KBM-7 (cell line): ENCODE results near the gene APH1B.
A peak's percentile ranks its signal among the peaks of the same experiment; 100 is the strongest.
"Not testable (repeated sequence)": the region's sequence is repeated elsewhere in the genome, so short reads cannot be mapped to it uniquely, and the experiment has no call there.

ENCODE experiments used
- DNase-seq: peaks from one replicate; pipeline ENCODE4 v3.0.0-alpha.2; 2015
- in situ Hi-C: fragments of 300-500 bp; cut with MboI; formaldehyde crosslinking; loops from 2 replicates; pipeline ENCODE4 v1.14.3; 2020; ENCODE audit warnings: low sequenced_read_pairs, low pct_unique_long_range_greater_than_20kb, mixed read lengths

APH1B gene

DNA sequence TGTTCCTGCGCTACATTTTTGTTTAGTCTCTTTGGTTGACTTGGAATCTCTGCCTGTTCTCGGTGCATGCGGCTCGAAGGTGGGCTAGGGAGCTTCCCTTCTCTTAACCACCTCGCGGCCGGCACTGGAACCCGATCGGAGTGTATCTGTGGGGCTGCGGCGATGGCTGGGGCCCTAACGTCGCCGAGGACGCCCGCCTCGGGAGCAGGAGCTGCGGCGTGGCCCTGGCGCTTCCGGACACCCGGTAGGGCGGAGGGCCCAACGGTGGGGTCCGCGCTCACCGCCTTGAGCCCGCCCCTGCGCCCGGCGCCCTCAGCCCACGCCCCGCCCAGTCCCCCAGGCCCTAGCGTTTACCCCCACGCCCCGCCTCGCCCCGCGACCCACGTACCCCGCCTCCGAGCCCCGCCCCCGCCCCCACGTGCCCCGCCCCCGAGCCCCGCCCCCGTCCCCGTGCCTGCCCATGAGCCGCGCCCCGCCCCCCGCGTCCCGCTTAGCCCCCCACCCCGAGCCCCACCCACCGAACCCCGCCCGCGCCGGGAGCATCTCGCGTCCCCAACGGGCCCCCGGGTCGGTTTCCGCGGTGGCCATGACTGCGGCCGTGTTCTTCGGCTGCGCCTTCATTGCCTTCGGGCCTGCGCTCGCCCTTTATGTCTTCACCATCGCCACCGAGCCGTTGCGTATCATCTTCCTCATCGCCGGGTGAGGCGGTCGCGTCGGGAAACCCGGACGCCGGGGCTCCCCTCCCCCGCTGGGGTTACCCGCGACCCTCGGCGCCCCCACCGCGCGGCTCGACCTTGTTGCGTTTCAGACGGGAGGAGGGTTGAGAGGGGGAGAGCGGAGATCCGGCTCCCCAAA lies at the start of gene APH1B:
Gene APH1B, plus strand, starts transcription at position 568 of the 855 bp plus-strand sequence. Its CDS starts 19 bp downstream, at position 587.
- DNase-seq: peak; percentile 88
- in situ Hi-C loops: no loop called here

DNA sequence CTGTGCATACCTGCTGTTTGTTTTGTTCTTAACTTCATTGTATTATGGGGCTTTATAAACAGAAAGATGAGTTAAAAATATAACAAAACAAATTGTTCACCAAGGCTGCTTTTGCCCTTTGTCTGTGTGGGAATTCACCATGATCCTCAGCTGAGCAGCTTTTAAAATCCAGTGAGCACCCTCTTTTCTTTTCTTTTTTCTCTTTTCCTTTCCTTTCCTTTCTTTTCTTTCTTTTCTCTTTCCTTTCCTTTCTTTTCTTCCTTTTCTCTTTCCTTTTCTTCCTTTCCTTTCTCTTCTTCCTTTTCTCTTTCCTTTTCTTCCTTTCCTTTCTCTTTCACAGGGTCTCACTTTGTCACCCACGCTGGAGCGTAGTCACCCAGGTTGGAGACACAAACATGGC lies 49.7 kb upstream of the APH1B start:
- DNase-seq: no peak
- in situ Hi-C loops: no loop called here

DNA sequence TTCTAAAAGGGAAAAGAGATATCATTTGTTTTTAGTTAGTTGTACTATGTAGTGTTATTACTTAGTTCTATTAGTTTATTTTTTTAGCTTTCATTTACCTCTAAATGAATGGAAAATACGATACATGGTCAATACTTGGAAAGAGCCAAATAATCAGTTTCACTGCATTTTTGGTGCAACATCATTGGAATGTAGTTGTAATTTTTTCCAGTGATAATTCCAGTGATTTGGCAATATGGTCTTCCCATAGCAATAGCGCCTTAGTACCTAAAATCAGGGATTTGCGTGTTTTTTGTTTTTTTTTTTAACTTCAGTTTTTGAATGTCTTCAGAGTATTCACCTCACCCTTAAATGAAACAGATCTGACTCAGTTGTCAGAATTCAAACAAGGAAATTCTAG lies 46.2 kb upstream of the APH1B start:
- in situ Hi-C loops: no loop called here

DNA sequence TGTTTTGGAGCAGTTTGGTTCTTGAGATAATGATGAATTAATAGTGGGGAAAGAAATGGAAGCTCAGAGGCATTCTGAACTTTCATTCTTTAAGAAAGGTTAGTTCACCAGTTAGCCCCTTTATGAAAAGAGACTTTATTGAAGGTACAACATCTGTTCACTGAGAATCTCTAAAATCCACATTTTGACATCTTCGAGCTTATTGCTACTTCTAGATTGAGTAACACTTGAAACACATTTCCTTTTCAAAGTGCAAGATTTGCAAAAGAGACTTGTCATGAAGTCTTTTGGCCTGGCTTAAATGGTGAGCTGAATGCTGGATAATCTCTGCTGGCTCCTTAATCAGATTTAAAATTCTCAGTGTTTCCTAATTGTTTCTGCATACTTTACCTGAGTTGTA lies 45.7 kb upstream of the APH1B start:
- in situ Hi-C loops: no loop called here
- DNase-seq: no peak

More for the DNA sequence above, 46.2 kb upstream of the APH1B start:
- no peak for DNase-seq

DNA sequence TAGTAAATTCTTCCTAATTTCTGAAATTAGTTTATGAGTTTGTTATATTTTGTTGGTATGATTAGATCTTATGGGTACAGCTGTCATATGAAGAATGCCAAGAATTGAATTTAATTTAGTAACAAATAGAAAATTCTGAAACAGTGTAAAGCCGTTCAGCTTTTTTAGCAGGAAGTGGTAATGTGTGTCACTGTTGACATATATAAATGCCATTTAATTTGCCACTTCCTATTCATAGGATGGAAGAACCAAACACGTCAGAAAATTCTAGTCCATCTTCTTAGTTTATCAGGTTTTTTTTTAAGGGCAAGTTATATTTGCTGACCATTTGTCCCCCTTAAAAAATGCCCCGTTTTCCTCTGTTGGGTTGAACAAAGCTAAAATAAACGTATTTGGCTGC lies 45.0 kb upstream of the APH1B start:
- in situ Hi-C loops: no loop called here
- peak; percentile 37 for DNase-seq

DNA sequence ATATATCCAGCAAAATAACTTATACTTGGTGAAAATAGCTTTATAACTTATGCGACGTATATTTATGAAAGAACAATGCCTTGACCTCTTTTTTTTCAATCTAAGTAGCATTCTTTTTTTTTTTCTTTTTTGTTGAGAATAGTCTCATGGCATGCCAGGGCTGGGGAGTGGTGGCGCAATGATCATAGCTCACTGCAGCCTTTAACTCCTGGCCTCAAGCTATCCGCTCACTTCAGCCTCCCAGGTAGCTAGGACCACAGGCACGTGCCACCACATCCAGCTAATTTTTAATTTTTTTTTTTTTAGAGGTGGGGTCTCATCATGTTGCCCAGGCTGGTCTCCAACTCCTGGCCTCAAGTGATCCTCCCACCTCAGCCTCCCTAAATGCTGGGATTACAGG lies 44.5 kb upstream of the APH1B start:
- in situ Hi-C loops: no loop called here
- no peak for DNase-seq

DNA sequence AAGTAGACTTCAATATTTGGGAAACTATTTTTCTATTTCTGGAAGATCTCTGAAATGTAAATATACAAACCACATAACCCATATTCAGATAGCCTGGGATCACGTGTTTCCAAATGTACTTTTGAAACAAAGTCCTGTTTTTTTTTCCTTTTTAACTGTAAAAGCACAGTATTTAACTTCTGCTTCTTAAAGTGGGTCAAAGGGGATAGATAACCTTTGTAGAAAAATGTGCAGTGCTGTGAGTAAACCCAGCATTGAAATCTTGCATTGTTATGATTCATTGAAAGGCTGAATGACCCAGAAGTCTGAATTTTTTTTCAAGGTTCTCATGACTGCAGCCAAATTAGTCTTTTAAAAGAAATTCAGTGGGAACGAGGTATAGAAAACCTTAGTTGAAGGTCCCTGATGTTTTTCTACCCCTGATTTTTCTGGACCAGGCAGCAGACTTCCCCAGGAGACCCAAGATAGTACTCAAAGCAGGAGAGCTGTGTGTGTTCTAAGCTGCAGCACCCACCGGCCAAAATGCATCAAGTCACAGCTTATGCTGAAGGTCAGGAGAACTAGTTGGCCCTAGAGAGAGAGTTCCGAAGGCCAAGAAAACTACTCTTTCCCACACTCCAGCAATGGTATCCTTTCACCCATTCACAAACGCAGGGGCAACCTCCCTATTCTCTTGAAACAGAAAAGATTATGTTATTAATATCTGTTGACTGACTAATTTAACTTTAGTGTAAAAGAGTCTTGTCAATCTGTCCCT lies 43.6 kb upstream of the APH1B start:
- in situ Hi-C loops: no loop called here
- no peak for DNase-seq

DNA sequence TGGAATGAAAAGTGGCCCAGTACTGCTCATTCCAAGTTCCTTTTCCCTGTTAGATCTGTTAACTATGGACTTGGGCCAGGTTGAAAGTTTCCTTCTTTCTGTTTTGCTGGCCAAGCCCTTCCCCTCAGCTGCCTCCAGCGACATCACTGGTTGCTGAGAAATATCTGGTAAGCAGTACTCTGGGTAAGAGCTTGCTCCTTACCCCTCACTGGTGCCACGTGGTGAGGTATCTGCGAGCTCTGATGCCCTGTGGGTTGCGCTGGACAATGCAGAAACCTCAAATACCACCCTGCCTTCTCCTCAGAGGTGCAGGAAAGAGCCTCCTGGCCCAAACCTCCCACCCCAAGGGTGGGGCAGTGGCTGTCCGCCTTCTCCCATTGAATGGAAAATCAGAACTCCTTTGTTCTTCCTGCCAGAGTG lies 42.9 kb upstream of the APH1B start:
- DNase-seq: no peak
- in situ Hi-C loops: no loop called here

DNA sequence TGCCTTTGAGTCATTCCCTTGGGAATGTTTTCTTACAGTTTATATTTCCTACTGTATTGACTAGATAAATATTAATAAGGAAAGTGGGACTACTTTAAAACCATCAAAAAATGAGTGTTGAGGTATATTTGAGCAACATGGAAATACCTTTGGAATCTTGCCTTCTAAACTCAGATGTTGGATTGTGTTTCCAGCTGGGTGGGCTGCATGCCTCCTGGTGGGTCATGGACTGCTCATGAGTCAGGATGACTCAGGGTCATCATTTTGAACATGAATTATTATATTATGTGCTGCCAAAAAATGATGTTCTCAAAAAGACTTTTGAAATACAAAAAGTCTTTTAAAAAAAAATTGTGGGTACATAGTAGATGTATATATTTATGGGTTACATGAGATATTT lies 41.1 kb upstream of the APH1B start:
- in situ Hi-C loops: no loop called here
- no peak for DNase-seq

DNA sequence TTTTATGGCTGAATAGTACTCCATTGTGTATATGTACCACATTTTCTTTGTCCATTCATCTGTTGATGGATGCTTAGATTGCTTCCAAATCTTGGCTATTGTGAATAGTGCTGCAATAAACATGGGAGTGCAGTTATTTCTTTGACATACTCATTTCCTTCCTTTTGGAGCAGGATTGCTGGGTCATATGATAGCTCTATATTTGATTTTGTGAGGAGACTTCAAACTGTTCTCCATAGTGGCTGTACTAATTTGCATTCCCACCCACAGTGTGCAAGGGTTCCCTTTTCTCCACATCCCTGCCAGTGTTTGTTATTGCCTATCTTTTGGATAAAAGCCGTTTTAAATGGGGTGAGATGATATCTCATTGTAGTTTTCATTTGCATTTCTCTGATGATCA lies 40.3 kb upstream of the APH1B start:
- in situ Hi-C loops, DNase-seq: not testable (repeated sequence)

DNA sequence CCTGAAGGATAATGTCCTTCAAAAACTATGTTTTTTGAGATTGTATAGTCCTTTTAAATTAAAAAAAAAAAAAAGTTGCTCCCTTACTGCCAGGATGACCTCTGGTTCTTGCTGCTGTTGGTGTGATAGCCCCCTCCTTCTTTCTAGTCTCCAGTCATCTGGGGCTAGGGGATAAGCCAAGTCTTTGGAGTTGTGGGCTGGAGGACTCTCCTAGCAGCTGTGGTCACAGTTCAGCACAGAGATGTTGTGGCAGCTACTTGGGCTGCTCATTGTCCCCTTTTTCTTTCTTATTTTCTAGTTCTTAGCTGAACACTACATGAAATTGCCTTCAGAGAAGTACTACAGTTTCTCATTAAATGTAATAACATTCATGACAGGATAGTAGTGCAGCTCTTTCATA lies 39.2 kb upstream of the APH1B start:
- in situ Hi-C loops: no loop called here

DNA sequence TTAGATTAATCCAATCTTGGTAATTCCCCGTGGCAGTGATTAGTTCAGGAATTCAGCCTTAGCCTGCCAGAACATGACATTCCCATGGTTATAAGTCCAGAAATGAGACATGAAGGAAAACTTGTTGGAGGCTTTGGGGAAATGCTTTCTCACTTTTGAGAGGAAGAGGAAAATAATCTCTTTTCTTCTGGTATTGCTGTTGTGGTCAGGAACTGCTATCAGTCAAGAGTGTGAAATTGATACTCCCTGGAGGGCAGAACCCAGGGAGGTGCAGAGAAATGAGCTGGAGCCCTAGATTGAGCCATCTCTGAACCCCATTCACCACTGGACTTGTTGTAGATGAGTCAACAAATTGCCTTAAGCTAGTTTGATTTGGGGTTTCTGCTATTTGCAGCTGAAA lies 38.6 kb upstream of the APH1B start:
- peak; percentile 30 for DNase-seq
- in situ Hi-C loops: no loop called here

More for the DNA sequence above, 39.2 kb upstream of the APH1B start:
- DNase-seq: no peak

DNA sequence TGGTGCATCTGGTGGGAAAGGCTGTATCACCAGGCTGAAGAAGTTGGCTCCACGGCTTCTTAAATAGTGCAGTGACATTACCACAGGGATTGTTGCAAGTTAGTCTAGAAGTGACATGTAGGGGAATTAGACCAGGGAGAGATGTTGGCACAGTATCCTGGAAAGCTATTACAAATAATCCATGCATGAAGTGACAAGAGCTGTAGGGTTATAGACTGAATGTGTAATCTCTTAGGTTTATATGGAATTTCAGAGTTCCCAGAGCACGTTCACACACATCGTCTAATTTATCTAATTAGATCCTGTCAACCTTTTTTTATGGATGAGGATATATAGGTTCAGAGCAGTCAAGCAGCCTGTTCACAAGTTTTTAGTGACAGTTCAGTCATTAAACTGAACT lies 37.3 kb upstream of the APH1B start:
- in situ Hi-C loops: no loop called here
- no peak for DNase-seq

DNA sequence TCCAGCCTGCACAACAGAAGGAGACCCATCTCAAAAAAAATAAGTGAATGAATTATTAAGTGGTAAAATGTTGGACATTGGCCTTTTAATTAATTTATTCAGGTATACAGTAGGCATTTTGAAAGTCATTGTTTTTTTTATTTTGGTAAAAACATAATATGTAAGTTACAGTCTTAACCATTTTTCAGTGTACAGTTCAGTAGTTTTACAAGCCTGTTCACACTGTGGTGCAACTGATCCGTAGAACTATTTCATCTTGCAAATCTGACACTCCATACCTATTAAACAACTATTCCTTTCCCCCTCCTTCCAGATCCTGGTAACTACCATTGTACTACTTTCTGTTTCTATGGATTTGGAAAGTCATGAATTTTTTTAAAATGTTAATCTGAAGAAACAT lies 36.1 kb upstream of the APH1B start:
- in situ Hi-C loops: no loop called here
- DNase-seq: no peak

DNA sequence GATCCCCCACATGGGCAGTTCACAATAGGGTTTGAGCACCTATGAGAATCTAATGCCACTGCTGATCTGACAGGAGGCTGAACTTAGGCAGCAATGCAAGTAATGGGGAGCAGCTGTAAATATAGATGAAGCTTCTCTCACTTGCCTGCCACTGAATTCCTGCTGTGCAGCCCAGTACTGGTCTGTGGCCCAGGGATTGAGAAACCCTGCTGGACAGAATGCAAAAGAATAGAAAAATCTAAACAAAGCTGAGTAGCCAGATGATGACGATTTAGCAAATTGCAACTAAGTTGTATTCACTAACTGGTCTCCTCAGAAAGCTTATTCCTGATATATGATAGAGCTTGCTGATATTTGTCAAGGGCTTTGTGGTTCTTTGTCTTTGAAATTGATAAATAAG lies 34.3 kb upstream of the APH1B start:
- no peak for DNase-seq
- in situ Hi-C loops: no loop called here

DNA sequence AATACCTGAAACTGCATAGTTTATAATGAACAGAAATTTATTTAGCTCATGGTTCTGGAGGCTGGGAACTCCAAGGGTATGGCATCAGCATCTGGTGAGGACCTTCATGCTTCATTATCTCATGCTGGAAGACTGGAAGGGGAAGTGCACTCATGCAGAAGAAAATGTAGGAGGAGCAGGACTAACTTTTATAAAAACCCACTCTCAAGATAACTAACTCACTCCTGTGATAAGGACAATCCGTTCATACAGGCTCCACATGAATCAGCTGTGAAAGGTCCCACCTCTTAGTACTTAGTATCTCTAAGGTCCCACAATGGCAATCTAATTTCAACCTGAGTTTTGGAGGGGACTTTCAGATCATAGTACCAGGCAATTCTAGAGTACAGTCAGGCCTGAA lies 33.6 kb upstream of the APH1B start:
- peak; percentile 53 for DNase-seq
- in situ Hi-C loops: no loop called here

DNA sequence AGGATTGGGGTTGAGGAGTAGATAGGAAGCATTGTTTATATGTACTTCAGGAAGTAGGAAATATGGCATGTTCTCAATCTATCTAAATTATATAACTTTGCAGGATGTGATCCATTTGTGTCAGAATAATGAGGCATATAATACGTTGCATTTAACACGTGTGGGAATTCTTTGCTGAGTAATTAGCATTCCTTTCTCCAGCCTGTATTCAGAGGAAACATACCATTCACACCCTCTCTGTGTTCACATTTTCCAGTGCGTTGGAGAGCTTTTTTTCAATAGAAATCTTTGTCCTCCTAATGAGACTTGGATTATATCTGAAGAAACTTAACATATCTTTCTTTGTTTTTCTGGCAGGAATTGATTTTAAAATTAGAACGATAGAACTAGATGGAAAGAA lies 33.0 kb upstream of the APH1B start:
- in situ Hi-C loops: no loop called here
- DNase-seq: no peak

DNA sequence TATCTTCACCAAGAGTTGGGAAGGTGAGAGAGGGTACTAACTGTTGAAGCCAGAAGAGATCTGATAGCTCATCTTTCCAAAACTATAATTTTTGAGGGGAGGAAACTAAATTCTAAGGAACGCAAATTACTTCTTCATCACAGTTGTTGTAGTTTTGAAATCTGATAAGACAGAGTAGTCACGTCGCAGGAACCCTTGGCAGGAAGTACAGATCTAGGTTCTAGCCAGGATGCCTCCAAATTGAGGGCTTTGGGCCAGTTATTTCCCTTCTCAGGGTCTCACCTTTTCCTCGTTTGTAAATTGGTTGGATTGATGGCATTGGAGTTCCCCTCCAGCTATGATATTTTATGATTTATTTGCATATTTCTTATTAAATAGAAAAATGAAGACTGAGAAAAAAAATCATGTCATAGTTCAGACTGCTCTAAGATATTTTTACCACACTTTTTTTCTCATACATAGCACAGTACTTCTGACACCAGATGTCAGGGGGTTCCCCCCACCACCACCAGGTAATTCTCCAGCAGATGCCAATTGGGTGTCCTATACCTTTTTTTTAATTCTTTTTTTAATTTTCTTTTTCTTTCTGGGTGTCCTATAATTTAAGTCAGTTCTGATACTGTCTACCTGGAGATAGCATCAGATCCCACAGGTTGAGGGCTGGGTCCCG lies 32.3 kb upstream of the APH1B start:
- no peak for DNase-seq
- in situ Hi-C loops: no loop called here

DNA sequence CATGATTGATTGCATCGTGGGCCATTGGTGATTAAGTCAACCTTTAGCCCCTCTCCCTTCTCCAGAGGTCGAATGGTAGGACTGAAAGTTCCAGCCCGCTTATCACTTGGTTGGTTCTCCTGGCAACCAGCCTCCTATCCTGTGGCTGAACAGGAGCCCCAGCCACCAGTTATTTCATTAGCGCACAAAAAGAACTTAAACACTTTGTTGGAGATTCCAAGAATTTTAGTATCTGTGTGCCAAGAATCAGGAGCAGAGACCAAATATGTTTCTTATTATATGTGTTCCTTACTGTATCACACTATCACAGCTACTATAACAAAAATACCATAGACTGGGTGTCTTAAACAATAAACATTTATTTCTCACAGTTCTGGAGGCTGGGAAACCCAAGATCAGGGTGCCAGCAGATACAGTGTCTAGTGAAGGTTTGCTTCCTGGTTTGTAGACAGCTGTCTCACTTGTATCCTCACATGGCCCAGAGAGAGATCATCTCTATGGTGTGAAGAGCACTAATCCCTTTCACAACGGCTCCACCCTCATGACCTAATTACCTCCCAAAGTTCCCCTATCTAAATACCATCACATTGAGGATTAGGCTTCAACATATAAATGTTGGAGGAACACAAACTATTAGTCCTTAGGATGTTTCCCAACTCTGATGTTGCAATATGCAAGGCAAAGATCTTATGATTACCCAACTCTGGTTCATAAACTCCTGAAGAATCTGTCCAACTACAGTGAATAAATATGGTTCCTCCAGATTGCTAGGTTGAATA lies 30.5 kb upstream of the APH1B start:
- peak; percentile 63 for DNase-seq
- in situ Hi-C loops: no loop called here
